Karpas-422 (cell line): ENCODE results near the gene P3H2. TPM values are rescaled to one million over a fixed set of nuclear protein-coding genes. Genes with fewer than 3 reads are reported as not detected.
A peak's percentile ranks its signal among the peaks of the same experiment; 100 is the strongest.
"Not testable (repeated sequence)": the region's sequence is repeated elsewhere in the genome, so short reads cannot be mapped to it uniquely, and the experiment has no call there.

ENCODE experiments used
- DNase-seq: peaks from one replicate; pipeline ENCODE4 v3.0.0-alpha.2; 2015
- H2AFZ ChIP-seq: fragments of 200-600 bp; sonication (generic); 2 replicates; pipeline ENCODE4 v1.6.1; 2014; ENCODE audit warnings: antibody characterized with exemption, low read length, mixed read lengths
- H3K27ac ChIP-seq: fragments of 200-600 bp; sonication (generic); 2 replicates; pipeline ENCODE4 v1.5.1; 2014; ENCODE audit warnings: mild to moderate bottlenecking, low read length, moderate library complexity
- H3K27me3 ChIP-seq: fragments of 200-600 bp; sonication (generic); 2 replicates; pipeline ENCODE4 v1.6.1; 2014; ENCODE audit warnings: low read length, mixed read lengths
- H3K36me3 ChIP-seq: fragments of 200-600 bp; sonication (generic); 2 replicates; pipeline ENCODE4 v1.6.1; 2014; ENCODE audit warnings: low read length, mixed read lengths; ENCODE audit not compliant: insufficient read depth
- H3K4me1 ChIP-seq: fragments of 200-600 bp; sonication (generic); 2 replicates; pipeline ENCODE4 v1.6.1; 2014; ENCODE audit warnings: mild to moderate bottlenecking, low read length, mixed read lengths
- H3K4me2 ChIP-seq: fragments of 200-600 bp; sonication (generic); 2 replicates; pipeline ENCODE4 v1.6.1; 2014; ENCODE audit warnings: low read length, low read depth, mild to moderate bottlenecking; ENCODE audit not compliant: poor library complexity, severe bottlenecking
- H3K4me3 ChIP-seq: fragments of 200-600 bp; sonication (generic); 2 replicates; pipeline ENCODE4 v1.5.1; 2014; ENCODE audit warnings: mild to moderate bottlenecking, antibody characterized with exemption, low read length, mixed read lengths
- H3K79me2 ChIP-seq: fragments of 200-600 bp; sonication (generic); 2 replicates; pipeline ENCODE4 v1.6.1; 2014; ENCODE audit warnings: mild to moderate bottlenecking, low read length, mixed read lengths
- H3K9ac ChIP-seq: fragments of 200-600 bp; sonication (generic); 2 replicates; pipeline ENCODE4 v1.6.0; 2014; ENCODE audit warnings: low read length
- H3K9me2 ChIP-seq: fragments of 200-600 bp; sonication (generic), shearing (Covaris generic); replicated peaks from 2 replicates; pipeline ENCODE4 v1.6.0; 2014; ENCODE audit warnings: mild to moderate bottlenecking, low read length, moderate library complexity; ENCODE audit not compliant: insufficient read depth
- H3K9me3 ChIP-seq: fragments of 300-700, 200-600 bp; sonication (generic); 2 replicates; pipeline ENCODE4 v1.6.1; 2014; ENCODE audit warnings: low read length, mixed read lengths
- H4K20me1 ChIP-seq: fragments of 200-600 bp; sonication (generic); 2 replicates; pipeline ENCODE4 v1.6.1; 2014; ENCODE audit warnings: mild to moderate bottlenecking, antibody characterized with exemption, low read length, low read depth; ENCODE audit not compliant: insufficient read depth
- total RNA-seq: library from RNA; depleted of rRNA; stranded (reverse); fragments of >200 nt; shearing (Covaris generic); gene quantifications from 2 replicates; pipeline ENCODE4 v1.2.3, GENCODE V29; 2014; ENCODE audit warnings: low replicate concordance; rRNA removed

Gene P3H2
- not detected in 2 replicates for total RNA-seq

DNA sequence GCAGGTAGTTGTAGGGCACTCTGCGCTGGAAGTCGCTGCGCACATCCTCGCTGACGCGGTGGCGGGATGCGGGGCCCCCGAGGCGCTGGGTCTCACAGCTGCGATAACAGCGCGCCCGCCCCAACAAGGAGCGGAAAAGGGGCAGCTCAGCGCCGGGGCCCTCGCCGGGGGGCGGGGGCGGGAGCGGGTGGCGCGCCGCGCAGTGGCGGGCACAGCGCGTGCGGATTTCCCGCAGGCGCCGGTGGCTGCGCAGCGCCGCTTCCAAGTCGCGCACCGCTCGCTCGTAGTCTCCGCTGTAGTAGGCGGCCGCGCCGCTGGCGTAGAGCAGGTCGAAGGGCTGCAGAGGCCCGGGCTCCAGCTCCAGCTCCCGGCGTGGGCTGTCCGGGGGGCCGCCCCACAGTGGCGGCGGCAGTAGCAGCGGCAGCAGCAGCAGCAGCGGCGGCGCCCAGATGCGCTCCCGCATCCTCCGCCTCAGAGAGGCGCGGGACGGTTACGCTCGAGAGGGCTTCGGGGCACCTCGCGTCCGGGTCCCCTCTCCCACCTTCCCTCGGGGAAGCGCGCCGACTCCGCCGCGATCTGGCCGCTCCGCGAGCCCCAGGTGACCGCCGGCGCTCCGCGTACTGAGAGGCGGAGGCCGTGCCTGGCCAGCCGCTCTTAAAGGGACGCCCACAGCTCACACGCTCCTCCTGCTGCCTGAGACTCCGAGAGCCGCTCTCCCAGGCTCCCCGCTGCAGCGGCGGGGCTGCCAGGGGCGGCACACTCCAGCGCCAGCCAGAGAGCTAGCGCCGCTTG lies at the start of gene P3H2:
Gene P3H2 (minus strand): TSS at position 629 of the 792 bp plus-strand sequence. CDS start 166 bp downstream, at position 463.
- Histone ChIP-seq H3K79me2 (no peaks in the 10 kb centered on the region), H3K27me3 (no peaks in the 10 kb centered on the region), H3K9me3 (peaks cover 4% of the 10 kb centered on the region; the same call in 1 of the 2 replicates), H3K27ac (no peak within 1 kb of the TSS), H2AFZ (no peak within 1 kb of the TSS), H3K4me1 (no peaks in the 10 kb centered on the region), H3K9ac (no peak within 1 kb of the TSS), H3K4me3 (no peak within 1 kb of the TSS), H3K36me3 (no peaks in the 10 kb centered on the region), H4K20me1 (no peaks in the 10 kb centered on the region), H3K9me2 (no peaks in the 10 kb centered on the region), H3K4me2 (no peak within 1 kb of the TSS)
- DNase-seq, result no peak

GRCh38 chr3:190169877-190170276 lies 49.2 kb upstream of the P3H2 start:
- no peaks in the 10 kb centered on the region for H3K27me3 ChIP-seq
- peak; percentile 26 for DNase-seq
- H2AFZ ChIP-seq, result no peak overlapping the region
- H3K9me3 ChIP-seq, result no peaks in the 10 kb centered on the region; the same call in 1 of the 2 replicates
- no peaks in the 10 kb centered on the region for H3K79me2 ChIP-seq
- H3K4me3 ChIP-seq, result 0 out of 2 replicates have a peak overlapping the region, but pooled peaks have one; percentile 4
- no peaks in the 10 kb centered on the region for H3K9me2 ChIP-seq
- H3K4me2 ChIP-seq, result peak overlapping the region; percentile 9
- H3K27ac ChIP-seq, result no peak overlapping the region
- H3K9ac ChIP-seq, result no peak overlapping the region
- no peaks in the 10 kb centered on the region for H3K36me3 ChIP-seq
- no peaks in the 10 kb centered on the region for H4K20me1 ChIP-seq
- no peaks in the 10 kb centered on the region for H3K4me1 ChIP-seq

DNA sequence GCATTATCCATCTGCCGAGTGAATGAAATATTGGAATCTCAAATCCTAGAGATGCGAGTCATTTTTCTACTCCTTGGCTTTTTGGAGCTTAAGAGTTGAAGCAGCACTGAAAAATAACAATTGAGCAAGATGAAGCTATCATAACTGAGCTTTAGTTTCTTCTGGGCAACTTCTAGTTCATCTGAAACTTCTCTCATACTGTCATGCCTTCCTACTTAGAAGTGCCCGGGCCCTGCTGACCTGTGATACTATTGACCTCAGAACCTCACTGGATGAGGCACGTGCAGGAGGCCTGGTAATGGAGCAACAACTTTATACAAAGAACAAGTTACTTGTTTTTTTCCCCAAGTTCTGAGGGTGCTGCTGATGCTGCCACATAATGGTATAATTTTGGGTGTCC lies 48.5 kb upstream of the P3H2 start:
- H3K36me3 ChIP-seq, result no peaks in the 10 kb centered on the region
- no peak overlapping the region for H3K27ac ChIP-seq
- no peaks in the 10 kb centered on the region for H3K4me1 ChIP-seq
- H3K27me3 ChIP-seq, result no peaks in the 10 kb centered on the region
- no peak overlapping the region for H3K4me2 ChIP-seq
- no peaks in the 10 kb centered on the region; the same call in 1 of the 2 replicates for H3K9me3 ChIP-seq
- no peak overlapping the region for H3K4me3 ChIP-seq
- peak; percentile 39 for DNase-seq
- H2AFZ ChIP-seq, result no peak overlapping the region
- no peak overlapping the region for H3K9ac ChIP-seq
- no peaks in the 10 kb centered on the region for H3K9me2 ChIP-seq
- H4K20me1 ChIP-seq, result no peaks in the 10 kb centered on the region
- H3K79me2 ChIP-seq, result no peaks in the 10 kb centered on the region

DNA sequence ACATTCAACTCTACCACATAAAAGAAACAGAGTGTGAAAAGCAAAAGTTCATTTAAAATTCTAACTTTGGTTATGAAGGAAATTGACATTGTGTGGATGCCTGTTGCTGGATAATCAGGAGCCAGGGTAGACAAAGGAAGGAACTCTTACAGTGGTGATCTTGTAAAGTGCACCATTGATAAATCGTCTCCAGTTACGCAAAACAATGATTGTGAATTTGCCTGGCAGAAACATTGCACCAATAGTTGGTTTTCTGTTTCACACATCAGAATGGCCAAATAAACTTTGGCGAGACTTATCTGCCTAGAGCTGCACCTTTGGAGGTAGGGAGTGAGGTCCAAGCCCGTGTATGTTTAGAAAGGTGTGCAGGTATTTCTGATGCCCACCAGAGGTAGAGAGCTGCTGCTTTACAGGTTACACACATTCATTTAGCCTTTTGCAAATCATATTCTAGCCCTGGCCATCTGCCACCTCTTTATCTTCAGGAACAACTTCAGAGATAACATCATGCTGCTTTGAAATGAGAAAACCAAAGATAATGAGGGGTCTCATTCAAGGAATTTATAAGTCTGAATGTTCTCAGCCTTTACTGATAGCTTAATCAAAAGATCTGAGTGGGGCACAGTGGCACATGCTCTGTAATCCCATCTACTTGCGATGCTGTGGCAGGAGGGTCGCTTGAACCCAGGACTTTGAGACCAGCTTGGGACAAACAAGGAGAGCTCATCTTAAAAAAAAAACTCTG lies 47.4 kb upstream of the P3H2 start:
- no peak overlapping the region for H3K4me3 ChIP-seq
- H3K9ac ChIP-seq, result no peak overlapping the region
- no peak overlapping the region for H3K27ac ChIP-seq
- H3K27me3 ChIP-seq, result no peaks in the 10 kb centered on the region
- H2AFZ ChIP-seq, result no peak overlapping the region
- no peaks in the 10 kb centered on the region for H4K20me1 ChIP-seq
- DNase-seq, result peak; percentile 19
- no peaks in the 10 kb centered on the region; the same call in 1 of the 2 replicates for H3K9me3 ChIP-seq
- no peaks in the 10 kb centered on the region for H3K4me1 ChIP-seq
- H3K9me2 ChIP-seq, result no peaks in the 10 kb centered on the region
- H3K4me2 ChIP-seq, result no peak overlapping the region
- H3K79me2 ChIP-seq, result no peaks in the 10 kb centered on the region
- no peaks in the 10 kb centered on the region for H3K36me3 ChIP-seq

DNA sequence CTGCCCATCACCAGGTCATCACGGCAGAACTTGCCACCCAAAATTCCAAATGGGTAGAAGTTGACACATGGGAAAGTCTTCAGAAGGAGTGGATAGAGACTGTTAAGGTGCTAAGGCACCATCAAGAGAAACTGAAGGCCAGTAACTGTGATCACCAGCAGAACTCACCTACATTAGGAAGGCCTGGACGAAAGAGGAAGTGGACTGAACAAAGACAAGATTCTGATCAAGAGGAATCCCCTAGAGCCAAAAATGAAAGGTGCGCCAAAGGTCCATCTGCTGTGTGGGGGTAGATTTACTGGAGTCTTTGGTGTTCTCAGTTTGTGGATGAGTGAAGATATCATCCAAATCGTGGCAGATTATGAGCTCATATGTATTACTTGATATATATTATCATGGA lies 46.3 kb upstream of the P3H2 start:
- no peak for DNase-seq
- no peak overlapping the region for H3K4me2 ChIP-seq

DNA sequence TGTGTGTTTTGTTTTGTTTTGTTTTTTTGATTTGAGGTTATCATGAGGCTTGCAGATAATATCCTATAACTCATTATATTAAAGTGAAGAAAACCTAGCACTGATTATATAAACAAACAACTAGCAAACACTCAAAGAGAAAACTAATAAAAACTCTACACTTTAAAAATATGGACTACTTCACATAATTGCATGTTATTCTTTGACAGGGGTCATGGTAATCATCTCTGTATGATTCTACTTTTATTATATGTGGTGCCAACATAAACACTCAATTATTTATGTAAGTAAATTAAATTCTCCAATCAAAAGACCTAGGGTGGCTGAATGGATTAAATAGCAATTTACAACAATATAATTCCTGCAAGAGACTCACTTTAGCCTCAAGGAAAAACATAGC lies 44.6 kb upstream of the P3H2 start:
- DNase-seq, result no peak
- no peak overlapping the region for H3K4me2 ChIP-seq
- H3K9me2 ChIP-seq, result no peaks in the 10 kb centered on the region
- no peaks in the 10 kb centered on the region for H3K36me3 ChIP-seq
- no peaks in the 10 kb centered on the region for H3K9me3 ChIP-seq
- no peaks in the 10 kb centered on the region for H4K20me1 ChIP-seq
- no peak overlapping the region for H3K4me3 ChIP-seq
- no peak overlapping the region for H3K9ac ChIP-seq
- no peaks in the 10 kb centered on the region for H3K27me3 ChIP-seq
- H3K79me2 ChIP-seq, result no peaks in the 10 kb centered on the region
- no peak overlapping the region for H3K27ac ChIP-seq
- no peaks in the 10 kb centered on the region for H3K4me1 ChIP-seq
- H2AFZ ChIP-seq, result no peak overlapping the region

More for the DNA sequence above, 46.3 kb upstream of the P3H2 start:
- no peak overlapping the region for H2AFZ ChIP-seq
- H3K79me2 ChIP-seq, result no peaks in the 10 kb centered on the region
- H3K4me3 ChIP-seq, result no peak overlapping the region
- H3K4me1 ChIP-seq, result no peaks in the 10 kb centered on the region
- no peaks in the 10 kb centered on the region for H4K20me1 ChIP-seq
- no peak overlapping the region for H3K27ac ChIP-seq
- no peaks in the 10 kb centered on the region for H3K36me3 ChIP-seq
- no peaks in the 10 kb centered on the region for H3K9me2 ChIP-seq
- no peaks in the 10 kb centered on the region; the same call in 1 of the 2 replicates for H3K9me3 ChIP-seq
- H3K9ac ChIP-seq, result no peak overlapping the region
- H3K27me3 ChIP-seq, result no peaks in the 10 kb centered on the region

DNA sequence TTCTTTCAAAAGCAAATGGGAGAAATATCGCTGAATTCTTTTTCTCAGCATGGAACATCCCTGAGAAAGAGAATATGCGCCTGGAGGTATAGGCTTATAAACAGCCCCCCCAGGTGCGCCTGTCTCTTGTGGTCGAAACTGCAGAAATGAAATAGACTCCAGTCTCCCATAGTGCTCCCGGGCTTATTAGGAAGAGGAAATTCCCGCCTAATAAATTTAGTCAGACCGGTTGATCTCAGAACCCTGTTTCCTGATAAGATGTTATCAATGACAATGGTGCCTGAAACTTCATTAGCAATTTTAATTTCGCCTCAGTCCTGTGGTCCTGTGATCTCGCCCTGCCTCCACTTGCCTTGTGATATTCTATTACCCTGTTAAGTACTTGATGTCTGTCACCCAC lies 41.3 kb upstream of the P3H2 start:
- not testable (repeated sequence) for H3K27ac ChIP-seq, H3K4me3 ChIP-seq, H3K9me3 ChIP-seq, H2AFZ ChIP-seq, H3K4me2 ChIP-seq, H3K79me2 ChIP-seq, H3K4me1 ChIP-seq, H3K27me3 ChIP-seq, H4K20me1 ChIP-seq, H3K36me3 ChIP-seq, H3K9me2 ChIP-seq, H3K9ac ChIP-seq, DNase-seq

DNA sequence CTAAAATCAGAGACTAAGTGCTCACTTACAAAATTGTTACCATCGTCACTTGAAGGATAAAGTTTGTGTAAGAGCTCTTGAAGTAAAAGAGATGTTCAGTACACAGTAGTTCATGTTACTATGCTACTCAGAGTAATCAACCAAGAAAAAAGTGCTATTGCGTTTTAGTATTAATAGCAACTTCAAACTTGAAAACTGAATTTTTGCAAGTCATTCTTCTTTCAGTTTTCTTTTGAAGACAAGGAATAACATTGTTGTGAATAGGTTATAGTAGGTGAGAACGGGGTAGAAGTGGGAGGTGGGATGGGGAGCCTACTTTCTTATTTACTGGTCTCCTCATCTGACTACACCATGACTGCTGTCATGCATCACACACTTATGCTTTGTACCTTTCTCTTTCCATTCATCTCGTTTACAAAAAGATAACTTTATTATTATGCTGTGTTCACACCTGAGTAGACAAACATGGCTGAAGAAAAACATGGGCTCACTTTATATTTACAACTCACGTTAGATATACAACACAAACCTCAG lies 39.3 kb upstream of the P3H2 start:
- H3K9me3 ChIP-seq, result no peaks in the 10 kb centered on the region
- H3K27me3 ChIP-seq, result no peaks in the 10 kb centered on the region
- H3K79me2 ChIP-seq, result no peaks in the 10 kb centered on the region
- no peak overlapping the region for H3K27ac ChIP-seq
- DNase-seq, result no peak
- no peaks in the 10 kb centered on the region; the same call in 1 of the 2 replicates for H3K9me2 ChIP-seq
- H3K36me3 ChIP-seq, result no peaks in the 10 kb centered on the region
- H4K20me1 ChIP-seq, result no peaks in the 10 kb centered on the region
- H2AFZ ChIP-seq, result no peak overlapping the region
- no peak overlapping the region for H3K4me2 ChIP-seq
- no peaks in the 10 kb centered on the region for H3K4me1 ChIP-seq
- H3K9ac ChIP-seq, result no peak overlapping the region
- H3K4me3 ChIP-seq, result no peak overlapping the region
